Cardiac muscle cell (in vitro differentiated cells and primary cell): ENCODE measurements around the gene TANGO6. TPM values are rescaled to one million over a fixed set of nuclear protein-coding genes. Genes with fewer than 3 reads are reported as not detected.

Experiments
- DNase-seq, 2 donors: peaks; one replicate each; pipeline versions ENCODE4 v3.0.0 to v3.0.0-alpha.2; 2010 to 2017; ENCODE audit warnings: low read depth in 1 of 2, low spot score in 1 of 2
- H3K27ac ChIP-seq: fragments of 200-600 bp; sonication (generic); 2 replicates; pipeline ENCODE4 v1.5.1; 2016
- H3K27me3 ChIP-seq: fragments of 200-600 bp; sonication (generic); 2 replicates; pipeline ENCODE4 v1.6.0; 2016; ENCODE audit warnings: control low read depth
- H3K36me3 ChIP-seq: fragments of 200-600 bp; sonication (generic); 2 replicates; pipeline ENCODE4 v1.5.1; 2016; ENCODE audit warnings: control low read depth
- H3K4me1 ChIP-seq: fragments of 200-600 bp; sonication (generic); 2 replicates; pipeline ENCODE4 v1.8.1; 2017; ENCODE audit warnings: low read depth, mild to moderate bottlenecking, mixed run types
- H3K4me3 ChIP-seq: fragments of 200-600 bp; sonication (generic); 2 replicates; pipeline ENCODE4 v1.5.1; 2016; ENCODE audit warnings: mild to moderate bottlenecking
- H3K9me3 ChIP-seq: fragments of 200-600 bp; sonication (generic); 2 replicates; pipeline ENCODE4 v1.5.1; 2017; ENCODE audit warnings: low read depth, mild to moderate bottlenecking, control low read depth
- polyA plus RNA-seq: library from polyadenylated mRNA; unstranded; fragments of >200 nt; fragmentation: Nextera tagmentation; extraction: Ambion mirVana; gene quantifications from 2 replicates; pipeline ENCODE4 v1.2.1, GENCODE V29; 2016
- total RNA-seq: library from RNA; depleted of rRNA; stranded (reverse); fragments of >200 nt; gene quantifications from 2 replicates; pipeline ENCODE4 v1.2.3, GENCODE V29; 2016
- TF ChIP-seq, protein P1 (sequence below): IDR thresholded peaks from 2 replicates; pipeline ENCODE4 v1.5.1; 2012; ENCODE audit warnings: low read depth, mild to moderate bottlenecking, low read length

Gene TANGO6
- total and polyA plus RNA-seq, 2 experiments from 2014 or later, result 5.4 to 8.9 TPM

DNA sequence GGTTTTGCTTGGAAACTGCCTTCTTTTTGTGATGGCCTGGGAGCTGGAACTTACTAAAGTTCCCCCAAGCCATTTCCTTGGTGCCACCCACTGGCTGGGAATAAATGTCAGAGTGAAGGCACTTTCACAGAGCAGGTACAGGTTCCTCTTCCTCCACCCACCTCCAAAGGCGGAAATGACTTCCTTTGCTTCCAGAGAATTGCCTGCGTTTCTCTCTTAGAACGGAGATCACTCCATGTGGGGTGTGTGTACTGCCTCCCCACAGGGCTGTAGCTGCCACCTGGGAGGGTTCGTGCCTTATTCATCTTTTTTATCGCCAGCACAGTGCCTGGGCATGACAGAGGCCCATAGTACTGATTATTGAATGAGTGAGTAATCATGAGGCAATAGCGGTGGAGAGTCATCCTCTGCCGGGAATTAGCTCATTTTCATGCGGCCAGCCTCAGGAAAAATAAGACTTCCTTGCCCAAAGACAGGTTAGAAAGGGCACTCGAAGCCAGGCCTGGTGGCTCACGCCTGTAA is 229.9 kb downstream of the TANGO6 start:
- no peak overlapping the region for H3K4me3 ChIP-seq
- peaks cover 22% of the 10 kb centered on the region for H3K4me1 ChIP-seq
- peak overlapping the region; percentile 59 for H3K27ac ChIP-seq

GRCh38 chr16:69077251-69077650 is 233.9 kb downstream of the TANGO6 start:
- TF ChIP-seq, protein P1, sequence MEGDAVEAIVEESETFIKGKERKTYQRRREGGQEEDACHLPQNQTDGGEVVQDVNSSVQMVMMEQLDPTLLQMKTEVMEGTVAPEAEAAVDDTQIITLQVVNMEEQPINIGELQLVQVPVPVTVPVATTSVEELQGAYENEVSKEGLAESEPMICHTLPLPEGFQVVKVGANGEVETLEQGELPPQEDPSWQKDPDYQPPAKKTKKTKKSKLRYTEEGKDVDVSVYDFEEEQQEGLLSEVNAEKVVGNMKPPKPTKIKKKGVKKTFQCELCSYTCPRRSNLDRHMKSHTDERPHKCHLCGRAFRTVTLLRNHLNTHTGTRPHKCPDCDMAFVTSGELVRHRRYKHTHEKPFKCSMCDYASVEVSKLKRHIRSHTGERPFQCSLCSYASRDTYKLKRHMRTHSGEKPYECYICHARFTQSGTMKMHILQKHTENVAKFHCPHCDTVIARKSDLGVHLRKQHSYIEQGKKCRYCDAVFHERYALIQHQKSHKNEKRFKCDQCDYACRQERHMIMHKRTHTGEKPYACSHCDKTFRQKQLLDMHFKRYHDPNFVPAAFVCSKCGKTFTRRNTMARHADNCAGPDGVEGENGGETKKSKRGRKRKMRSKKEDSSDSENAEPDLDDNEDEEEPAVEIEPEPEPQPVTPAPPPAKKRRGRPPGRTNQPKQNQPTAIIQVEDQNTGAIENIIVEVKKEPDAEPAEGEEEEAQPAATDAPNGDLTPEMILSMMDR, result no peak
- no peaks in the 10 kb centered on the region for H3K27me3 ChIP-seq
- H3K4me1 ChIP-seq, result peaks cover 11% of the 10 kb centered on the region
- H3K4me3 ChIP-seq, result no peak overlapping the region
- H3K27ac ChIP-seq, result no peak overlapping the region
- no peaks in the 10 kb centered on the region for H3K36me3 ChIP-seq
- no peaks in the 10 kb centered on the region for H3K9me3 ChIP-seq
- no peak for DNase-seq

More for the DNA sequence above, 229.9 kb downstream of the TANGO6 start:
- H3K36me3 ChIP-seq, result no peaks in the 10 kb centered on the region
- H3K9me3 ChIP-seq, result no peaks in the 10 kb centered on the region
- H3K27me3 ChIP-seq, result no peaks in the 10 kb centered on the region
- TF ChIP-seq, protein P1, result no peak
- peak in 1 of 2 donors; percentile 80 for DNase-seq

DNA sequence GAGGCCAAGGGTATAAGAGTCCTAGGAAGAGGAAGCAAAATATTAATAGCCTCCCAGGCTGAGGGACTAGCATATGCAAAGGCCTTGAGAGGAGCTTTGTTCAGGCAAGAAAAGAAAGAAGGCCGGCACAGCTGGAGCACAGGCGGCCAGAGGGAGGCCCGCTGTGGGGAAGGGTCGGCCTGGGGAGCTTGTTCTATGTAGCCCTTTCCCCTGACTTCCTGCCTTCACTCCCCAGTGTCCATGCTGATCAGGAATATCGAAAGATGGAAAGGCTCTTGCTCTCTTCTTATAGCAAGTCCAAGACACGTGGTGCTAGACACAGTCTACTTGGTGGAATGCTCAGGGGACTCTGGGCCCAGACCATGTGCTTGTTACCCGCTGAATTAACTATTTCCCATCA is 234.7 kb downstream of the TANGO6 start:
- Histone ChIP-seq H3K27ac (no peak overlapping the region), H3K4me1 (peaks cover 3% of the 10 kb centered on the region), H3K4me3 (no peak overlapping the region), H3K9me3 (no peaks in the 10 kb centered on the region), H3K36me3 (no peaks in the 10 kb centered on the region), H3K27me3 (no peaks in the 10 kb centered on the region)
- TF ChIP-seq, protein P1, result no peak
- no peak for DNase-seq

DNA sequence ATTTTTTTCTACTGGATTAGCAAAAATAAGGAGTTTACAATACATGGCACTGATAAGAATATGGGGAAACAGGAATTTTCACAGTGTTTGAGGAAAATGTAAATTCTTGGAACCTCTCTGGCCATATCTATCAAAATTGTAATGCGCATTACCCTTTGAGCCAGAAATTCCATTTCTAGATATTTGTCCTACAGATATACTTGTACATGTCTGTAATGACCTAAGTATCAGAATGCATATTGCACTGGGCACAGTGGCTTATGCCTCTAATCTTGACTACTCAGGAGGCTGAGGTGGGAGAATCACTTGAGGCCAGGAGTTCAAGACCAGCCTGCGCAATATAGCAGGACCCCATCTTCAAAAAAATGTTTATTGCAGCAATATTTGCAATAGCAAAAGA is 236.4 kb downstream of the TANGO6 start:
- H3K9me3 ChIP-seq, result no peaks in the 10 kb centered on the region
- H3K27ac ChIP-seq, result no peak overlapping the region
- TF ChIP-seq, protein P1, result no peak
- H3K36me3 ChIP-seq, result no peaks in the 10 kb centered on the region
- DNase-seq, result no peak
- H3K27me3 ChIP-seq, result no peaks in the 10 kb centered on the region
- H3K4me1 ChIP-seq, result peaks cover 5% of the 10 kb centered on the region
- no peak overlapping the region for H3K4me3 ChIP-seq

- DNase-seq, result no peak
- peaks cover 7% of the 10 kb centered on the region for H3K4me1 ChIP-seq
- no peak overlapping the region for H3K27ac ChIP-seq
- H3K9me3 ChIP-seq, result no peaks in the 10 kb centered on the region
- TF ChIP-seq, protein P1, result peak; percentile 9
- no peak overlapping the region for H3K4me3 ChIP-seq
- no peaks in the 10 kb centered on the region for H3K27me3 ChIP-seq
- H3K36me3 ChIP-seq, result no peaks in the 10 kb centered on the region
Observed at GRCh38 chr16:69083306-69083941, 240.1 kb downstream of the TANGO6 start.
